ENCODE measurements around the gene PIWIL1.

Gene PIWIL1

DNA sequence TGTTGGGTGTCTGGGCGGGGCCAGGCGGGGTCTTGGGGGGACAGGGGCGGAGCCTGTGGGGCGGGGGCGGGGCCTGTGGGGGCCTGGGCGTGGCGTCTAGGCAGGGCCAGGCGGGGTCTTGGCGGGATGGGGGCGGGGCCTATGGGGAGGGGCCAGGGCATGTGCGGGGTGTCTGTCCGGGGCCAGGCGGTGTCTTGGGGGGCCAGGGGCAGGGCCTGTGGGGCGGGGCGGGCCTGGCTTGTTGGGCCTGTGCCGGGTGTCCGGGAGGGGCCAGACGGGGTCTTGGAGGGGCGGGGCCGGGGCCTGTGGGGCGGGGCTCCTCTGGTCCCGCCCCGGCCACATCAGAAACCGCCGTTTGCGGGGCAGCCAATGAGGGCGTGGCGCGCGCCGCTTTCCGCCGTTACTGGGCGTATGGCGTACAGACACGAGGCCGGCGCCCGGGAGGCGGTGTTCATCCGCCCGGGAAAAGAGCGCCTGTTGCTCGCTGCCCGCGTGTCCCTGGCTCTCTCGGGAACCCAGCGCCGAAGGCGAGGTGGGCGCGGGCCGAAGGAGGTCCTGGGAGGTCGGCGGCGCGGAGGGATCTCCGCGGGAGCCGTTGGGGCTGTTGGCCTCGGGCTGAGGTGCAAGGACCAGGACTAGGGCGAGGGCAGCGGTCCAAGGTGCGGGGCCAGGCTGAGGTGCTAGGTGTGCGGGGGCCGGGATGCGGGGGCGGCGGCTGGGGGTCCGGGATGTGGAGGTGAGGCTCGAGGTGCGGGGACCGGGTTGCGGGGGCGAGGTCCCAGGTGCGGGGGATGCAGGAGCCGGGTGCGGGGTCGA is at the start of gene PIWIL1:
Gene PIWIL1 (plus strand): TSS at position 400 of the 816 bp plus-strand sequence. CDS start 4,705 bp downstream, outside the sequence.
- Histone ChIP-seq H3K36me3 (ENCODE audit: control insufficient read depth, insufficient read depth, low read length, severe bottlenecking) (no peaks in the 10 kb centered on the region), H3K4me1 (ENCODE audit: control insufficient read depth, insufficient read depth, low read length) (no peaks in the 10 kb centered on the region), H3K27me3 (replicated peaks; ENCODE audit: control insufficient read depth, insufficient read depth, low read length) (peaks cover 39% of the 10 kb centered on the region), H3K9me3 (ENCODE audit: control insufficient read depth, low read length) (peaks cover 10% of the 10 kb centered on the region), H3K4me3 (ENCODE audit: low read length) (no peak within 1 kb of the TSS), H3K9ac (ENCODE audit: low read length) (no peak within 1 kb of the TSS)
- DNase-seq (ENCODE audit: low read depth) = no peak

DNA sequence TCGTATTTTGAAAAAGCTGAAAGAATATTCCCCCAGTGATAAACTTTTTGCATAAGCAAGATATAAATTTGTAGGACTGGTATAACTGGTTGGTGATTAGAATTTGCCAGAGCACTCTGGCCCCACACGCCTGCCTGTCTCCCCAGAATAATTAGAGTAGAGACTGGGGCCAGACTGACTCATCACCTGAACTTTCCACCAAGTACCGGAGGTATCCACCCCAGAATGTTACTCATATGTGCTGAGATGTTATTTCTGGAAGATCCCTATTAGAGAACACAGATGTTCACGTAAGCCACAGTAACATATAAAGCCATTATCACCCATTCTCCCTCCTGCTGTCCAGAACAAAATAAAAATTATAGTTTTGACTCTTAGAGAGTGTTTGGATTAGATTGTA is 49.5 kb upstream of the PIWIL1 start:
- DNase-seq (ENCODE audit: low read depth) = no peak
- Histone ChIP-seq H3K9me3 (ENCODE audit: control insufficient read depth, low read length) (peaks cover 11% of the 10 kb centered on the region), H3K36me3 (ENCODE audit: control insufficient read depth, insufficient read depth, low read length, severe bottlenecking) (no peaks in the 10 kb centered on the region)

DNA sequence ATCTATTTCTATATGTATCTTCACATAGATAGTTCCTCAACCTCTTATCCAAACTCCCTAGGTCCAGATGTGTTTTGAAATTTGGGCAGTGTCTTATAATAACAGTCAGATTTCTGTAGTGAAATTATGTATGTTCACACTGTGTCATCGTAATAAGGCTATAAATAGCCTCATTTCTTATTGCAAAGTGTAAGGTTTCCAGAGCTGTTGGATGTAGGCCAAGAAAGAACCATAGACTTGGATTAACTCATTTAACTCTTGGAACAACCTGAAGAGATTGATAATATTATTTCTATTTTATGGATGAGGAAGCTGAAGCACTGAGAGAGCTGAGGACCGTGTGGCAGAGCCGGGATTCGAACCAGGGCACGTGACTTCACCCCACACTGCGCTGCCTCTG is 49.0 kb upstream of the PIWIL1 start:
- no peak for DNase-seq (ENCODE audit: low read depth)
- H3K9ac ChIP-seq (ENCODE audit: low read length) = no peak overlapping the region
- peaks cover 14% of the 10 kb centered on the region for H3K9me3 ChIP-seq (ENCODE audit: control insufficient read depth, low read length)
- no peaks in the 10 kb centered on the region for H3K4me1 ChIP-seq (ENCODE audit: control insufficient read depth, insufficient read depth, low read length)
- no peak overlapping the region for H3K4me3 ChIP-seq (ENCODE audit: low read length)
- no peaks in the 10 kb centered on the region for H3K36me3 ChIP-seq (ENCODE audit: control insufficient read depth, insufficient read depth, low read length, severe bottlenecking)
- peaks cover 9% of the 10 kb centered on the region for H3K27me3 ChIP-seq (replicated peaks; ENCODE audit: control insufficient read depth, insufficient read depth, low read length)

More for the DNA sequence above, 49.5 kb upstream of the PIWIL1 start:
- no peak overlapping the region for H3K9ac ChIP-seq (ENCODE audit: low read length)
- H3K4me1 ChIP-seq (ENCODE audit: control insufficient read depth, insufficient read depth, low read length) = no peaks in the 10 kb centered on the region
- peaks cover 9% of the 10 kb centered on the region for H3K27me3 ChIP-seq (replicated peaks; ENCODE audit: control insufficient read depth, insufficient read depth, low read length)
- H3K4me3 ChIP-seq (ENCODE audit: low read length) = no peak overlapping the region

DNA sequence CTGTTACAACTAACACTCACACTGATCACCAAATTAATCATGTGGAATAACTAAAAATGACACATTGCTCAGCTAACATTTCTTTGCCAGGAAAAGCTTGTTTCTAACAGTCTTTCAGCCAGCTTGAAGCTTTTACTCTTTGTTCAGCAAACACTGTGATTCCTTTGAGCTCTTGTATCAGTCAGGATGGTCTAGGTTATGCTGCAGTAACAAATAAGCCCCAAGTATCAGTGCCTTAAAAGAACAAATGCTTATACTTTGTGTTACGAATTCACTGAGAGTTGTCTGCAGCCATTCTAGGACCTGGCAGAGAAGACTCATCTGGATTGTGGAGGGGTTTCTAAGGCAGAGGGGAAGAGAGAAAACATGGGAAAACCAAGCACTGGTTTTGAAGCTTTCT is 47.6 kb upstream of the PIWIL1 start:
- Histone ChIP-seq H3K36me3 (ENCODE audit: control insufficient read depth, insufficient read depth, low read length, severe bottlenecking) (no peaks in the 10 kb centered on the region), H3K9ac (ENCODE audit: low read length) (no peak overlapping the region), H3K27me3 (replicated peaks; ENCODE audit: control insufficient read depth, insufficient read depth, low read length) (peaks cover 9% of the 10 kb centered on the region), H3K4me3 (ENCODE audit: low read length) (no peak overlapping the region), H3K9me3 (ENCODE audit: control insufficient read depth, low read length) (peaks cover 14% of the 10 kb centered on the region), H3K4me1 (ENCODE audit: control insufficient read depth, insufficient read depth, low read length) (no peaks in the 10 kb centered on the region)
- no peak for DNase-seq (ENCODE audit: low read depth)

DNA sequence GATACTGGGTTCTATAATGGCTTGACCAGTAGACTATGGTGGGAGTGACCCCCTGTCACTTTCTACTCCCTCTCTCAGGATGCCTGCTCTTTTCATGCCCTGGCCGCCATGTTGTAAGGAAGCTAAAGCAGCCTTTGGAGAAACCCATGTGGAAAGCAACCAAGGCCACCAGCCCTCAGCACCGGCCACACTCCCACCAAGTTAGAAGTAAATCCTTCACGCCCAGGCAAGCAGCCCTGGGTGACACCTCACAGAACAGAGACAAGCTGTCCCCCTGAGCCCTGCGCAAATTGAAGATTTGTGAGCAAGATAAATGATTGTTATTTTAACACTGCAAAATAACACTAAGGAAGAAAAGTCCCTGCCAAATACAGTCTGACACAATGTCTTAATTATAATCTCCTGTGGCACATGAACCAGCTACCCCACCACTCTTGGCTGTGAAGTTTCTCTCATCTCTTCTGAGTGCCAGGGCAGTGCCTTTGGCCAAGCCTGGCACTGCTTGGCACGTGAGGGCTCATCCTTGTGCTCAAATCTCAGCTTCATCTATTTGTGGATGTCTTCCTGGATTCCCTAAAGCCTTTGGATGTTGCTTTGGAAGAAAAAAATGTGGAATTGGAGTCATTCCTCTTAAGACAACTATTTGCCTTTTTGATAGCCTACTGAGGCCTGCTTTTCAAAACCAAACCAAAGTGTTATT is 39.2 kb upstream of the PIWIL1 start:
- DNase-seq (ENCODE audit: low read depth) = no peak
- Histone ChIP-seq H3K4me3 (ENCODE audit: low read length) (no peak overlapping the region), H3K36me3 (ENCODE audit: control insufficient read depth, insufficient read depth, low read length, severe bottlenecking) (no peaks in the 10 kb centered on the region), H3K9ac (ENCODE audit: low read length) (no peak overlapping the region), H3K27me3 (replicated peaks; ENCODE audit: control insufficient read depth, insufficient read depth, low read length) (peaks cover 3% of the 10 kb centered on the region), H3K4me1 (ENCODE audit: control insufficient read depth, insufficient read depth, low read length) (no peaks in the 10 kb centered on the region), H3K9me3 (ENCODE audit: control insufficient read depth, low read length) (peaks cover under 1% of the 10 kb centered on the region)

DNA sequence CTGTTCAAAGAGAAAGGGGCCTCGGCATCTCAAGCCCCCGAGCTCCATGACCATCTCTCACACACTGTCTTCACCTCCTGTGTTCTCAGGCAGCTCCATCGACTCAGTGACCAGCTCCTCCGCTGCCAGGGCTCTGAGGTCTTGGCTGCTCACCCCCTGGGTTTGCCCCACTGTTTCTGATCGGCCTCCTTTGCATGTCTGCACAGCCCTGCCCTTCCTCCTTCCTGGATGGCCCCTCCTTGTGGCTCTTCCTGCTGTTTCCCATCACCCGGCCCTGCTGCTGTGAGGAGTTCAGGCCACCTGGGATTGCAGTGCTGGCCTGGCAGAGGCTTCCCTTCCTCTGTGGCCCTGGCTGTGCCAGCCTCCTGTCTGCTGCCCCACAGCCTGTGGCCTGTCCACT is 38.1 kb upstream of the PIWIL1 start:
- peaks cover 3% of the 10 kb centered on the region for H3K27me3 ChIP-seq (replicated peaks; ENCODE audit: control insufficient read depth, insufficient read depth, low read length)
- H3K9me3 ChIP-seq (ENCODE audit: control insufficient read depth, low read length) = no peaks in the 10 kb centered on the region
- no peak for DNase-seq (ENCODE audit: low read depth)
- no peaks in the 10 kb centered on the region for H3K4me1 ChIP-seq (ENCODE audit: control insufficient read depth, insufficient read depth, low read length)
- no peaks in the 10 kb centered on the region for H3K36me3 ChIP-seq (ENCODE audit: control insufficient read depth, insufficient read depth, low read length, severe bottlenecking)
- no peak overlapping the region for H3K4me3 ChIP-seq (ENCODE audit: low read length)
- no peak overlapping the region for H3K9ac ChIP-seq (ENCODE audit: low read length)

DNA sequence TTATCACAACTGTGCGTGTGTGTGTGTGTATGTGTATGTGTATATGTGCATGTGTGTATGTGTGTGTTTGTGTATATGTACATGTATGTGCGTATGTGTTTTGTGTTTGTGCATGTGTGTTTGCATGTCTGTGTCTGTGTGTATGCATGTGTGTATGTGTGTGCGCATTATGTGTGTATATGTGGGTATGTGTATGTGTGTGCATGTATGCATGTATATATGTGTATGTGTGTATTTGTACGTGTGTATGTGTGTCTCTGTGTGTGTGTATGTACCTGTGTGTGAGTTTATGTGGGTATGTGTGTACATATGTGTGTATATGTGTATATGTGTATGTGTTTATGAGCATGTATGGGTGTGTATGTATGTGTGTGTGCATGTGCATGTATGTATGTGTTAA is 37.6 kb upstream of the PIWIL1 start:
- H3K36me3 ChIP-seq (ENCODE audit: control insufficient read depth, insufficient read depth, low read length, severe bottlenecking) = no peaks in the 10 kb centered on the region
- no peak overlapping the region for H3K4me3 ChIP-seq (ENCODE audit: low read length)
- H3K4me1 ChIP-seq (ENCODE audit: control insufficient read depth, insufficient read depth, low read length) = no peaks in the 10 kb centered on the region
- no peak for DNase-seq (ENCODE audit: low read depth)
- H3K9ac ChIP-seq (ENCODE audit: low read length) = no peak overlapping the region
- peaks cover 3% of the 10 kb centered on the region for H3K27me3 ChIP-seq (replicated peaks; ENCODE audit: control insufficient read depth, insufficient read depth, low read length)
- H3K9me3 ChIP-seq (ENCODE audit: control insufficient read depth, low read length) = no peaks in the 10 kb centered on the region

DNA sequence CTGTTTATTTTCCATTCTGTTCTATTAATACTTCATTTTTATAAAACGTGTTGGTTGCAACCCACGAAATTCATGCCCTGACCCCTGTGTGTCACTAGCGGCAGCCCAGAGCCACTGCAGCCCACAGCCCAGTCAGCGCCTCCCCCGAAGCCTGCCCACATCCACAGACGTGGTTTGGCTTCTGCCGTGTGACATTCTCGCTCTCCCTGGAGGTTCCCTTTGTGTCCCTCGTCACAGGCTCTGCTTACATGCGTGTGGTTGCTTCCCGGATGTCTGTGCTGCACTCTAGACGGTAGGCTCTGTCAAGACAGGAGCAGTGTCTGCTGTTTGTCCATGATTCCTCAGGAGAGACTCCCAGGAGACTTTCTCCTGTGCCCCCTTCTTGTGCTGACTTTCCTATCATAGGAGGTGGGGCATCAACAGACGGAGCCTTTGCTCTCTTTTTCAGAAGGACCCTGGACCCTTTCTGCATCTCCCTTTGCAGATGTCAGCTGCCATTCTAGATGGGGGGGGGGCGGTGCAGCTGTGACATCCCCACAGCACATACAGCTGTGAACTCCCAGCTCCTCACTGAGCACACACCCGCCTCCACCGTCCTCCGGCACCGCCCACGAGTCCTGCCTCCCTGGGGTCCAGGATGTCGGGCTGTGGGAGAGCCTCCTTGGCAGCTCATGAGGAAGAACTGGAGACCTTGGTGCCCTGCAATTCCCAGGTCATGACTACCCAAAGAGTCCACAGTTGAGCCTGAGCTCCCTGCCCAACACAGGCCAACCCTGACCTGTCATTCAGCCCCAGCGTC is 36.8 kb upstream of the PIWIL1 start:
- H3K9ac ChIP-seq (ENCODE audit: low read length) = no peak overlapping the region
- H3K4me1 ChIP-seq (ENCODE audit: control insufficient read depth, insufficient read depth, low read length) = no peaks in the 10 kb centered on the region
- H3K4me3 ChIP-seq (ENCODE audit: low read length) = no peak overlapping the region
- H3K36me3 ChIP-seq (ENCODE audit: control insufficient read depth, insufficient read depth, low read length, severe bottlenecking) = no peaks in the 10 kb centered on the region
- DNase-seq (ENCODE audit: low read depth) = no peak
- peaks cover 3% of the 10 kb centered on the region for H3K27me3 ChIP-seq (replicated peaks; ENCODE audit: control insufficient read depth, insufficient read depth, low read length)
- H3K9me3 ChIP-seq (ENCODE audit: control insufficient read depth, low read length) = no peaks in the 10 kb centered on the region

DNA sequence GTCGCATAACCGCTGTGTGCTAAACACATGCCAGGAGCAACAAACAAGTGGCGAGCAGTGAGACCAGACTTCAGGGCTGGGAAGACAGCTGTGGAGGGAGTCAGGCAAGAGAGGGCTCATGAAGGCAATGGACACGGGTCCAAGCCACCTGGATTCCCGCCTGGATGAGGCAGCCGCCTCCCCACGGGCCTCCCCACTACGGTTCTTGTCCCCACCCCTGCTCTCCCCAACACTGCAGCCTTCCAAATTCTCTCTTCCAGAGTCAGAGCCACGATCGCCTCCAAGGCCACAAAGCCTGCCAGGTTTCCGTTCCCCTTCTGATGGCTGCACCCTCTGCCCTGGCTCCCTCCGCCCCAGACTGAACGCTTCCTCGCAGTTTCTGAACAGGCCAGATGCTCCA is 36.1 kb upstream of the PIWIL1 start:
- Histone ChIP-seq H3K4me1 (ENCODE audit: control insufficient read depth, insufficient read depth, low read length) (no peaks in the 10 kb centered on the region), H3K9ac (ENCODE audit: low read length) (no peak overlapping the region), H3K4me3 (ENCODE audit: low read length) (no peak overlapping the region), H3K36me3 (ENCODE audit: control insufficient read depth, insufficient read depth, low read length, severe bottlenecking) (no peaks in the 10 kb centered on the region), H3K27me3 (replicated peaks; ENCODE audit: control insufficient read depth, insufficient read depth, low read length) (peaks cover 3% of the 10 kb centered on the region), H3K9me3 (ENCODE audit: control insufficient read depth, low read length) (no peaks in the 10 kb centered on the region)
- DNase-seq (ENCODE audit: low read depth) = no peak

DNA sequence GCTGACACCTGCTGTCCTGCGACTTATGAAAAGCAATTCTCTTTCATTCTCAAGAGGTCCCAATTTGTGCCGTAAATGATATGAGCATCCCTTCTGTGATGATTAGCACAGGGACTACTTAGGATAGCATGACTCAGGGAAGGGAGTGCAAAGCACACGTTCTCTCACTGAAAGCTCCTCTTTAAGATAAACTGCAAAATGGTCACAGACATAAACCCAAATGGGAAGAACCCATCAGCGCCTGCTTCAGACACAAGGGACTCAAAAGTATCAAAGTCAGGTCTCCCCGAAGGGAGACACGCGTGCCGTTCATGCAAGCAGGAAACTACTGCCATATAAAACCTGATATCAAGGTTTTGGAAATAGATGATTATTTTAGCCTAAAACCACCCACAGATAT is 33.9 kb upstream of the PIWIL1 start:
- Histone ChIP-seq H3K4me1 (ENCODE audit: control insufficient read depth, insufficient read depth, low read length) (no peaks in the 10 kb centered on the region), H3K27me3 (replicated peaks; ENCODE audit: control insufficient read depth, insufficient read depth, low read length) (peaks cover 7% of the 10 kb centered on the region), H3K9me3 (ENCODE audit: control insufficient read depth, low read length) (no peaks in the 10 kb centered on the region), H3K9ac (ENCODE audit: low read length) (no peak overlapping the region), H3K36me3 (ENCODE audit: control insufficient read depth, insufficient read depth, low read length, severe bottlenecking) (no peaks in the 10 kb centered on the region), H3K4me3 (ENCODE audit: low read length) (no peak overlapping the region)
- no peak for DNase-seq (ENCODE audit: low read depth)

DNA sequence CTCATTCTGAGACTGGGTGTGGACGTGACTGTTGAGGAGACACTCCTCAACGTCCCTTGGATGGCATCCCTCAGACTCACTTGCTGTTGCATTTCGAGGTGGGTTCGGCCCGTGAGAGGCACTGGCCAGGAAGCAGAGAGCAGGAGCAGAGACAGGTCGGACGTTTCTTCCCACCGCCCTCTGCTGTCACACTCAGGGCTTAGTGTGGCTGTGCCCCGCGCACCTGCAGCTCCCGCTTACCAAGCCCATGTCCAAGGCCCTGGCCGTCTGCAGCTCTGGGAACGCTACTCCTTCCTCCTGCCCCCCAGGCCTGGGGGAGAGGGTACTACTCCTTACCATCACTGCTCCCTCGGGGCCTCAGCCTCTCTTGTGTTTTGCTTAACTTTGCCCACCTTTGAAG is 29.8 kb upstream of the PIWIL1 start:
- Histone ChIP-seq H3K27me3 (replicated peaks; ENCODE audit: control insufficient read depth, insufficient read depth, low read length) (peaks cover 5% of the 10 kb centered on the region), H3K4me3 (ENCODE audit: low read length) (no peak overlapping the region), H3K36me3 (ENCODE audit: control insufficient read depth, insufficient read depth, low read length, severe bottlenecking) (no peaks in the 10 kb centered on the region), H3K9ac (ENCODE audit: low read length) (no peak overlapping the region), H3K9me3 (ENCODE audit: control insufficient read depth, low read length) (no peaks in the 10 kb centered on the region), H3K4me1 (ENCODE audit: control insufficient read depth, insufficient read depth, low read length) (no peaks in the 10 kb centered on the region)
- DNase-seq (ENCODE audit: low read depth) = no peak

All from adipocyte (in vitro differentiated cells).